ENCODE data around the gene GOT1.
A peak's percentile ranks its signal among the peaks of the same experiment; 100 is the strongest.

Gene GOT1

DNA sequence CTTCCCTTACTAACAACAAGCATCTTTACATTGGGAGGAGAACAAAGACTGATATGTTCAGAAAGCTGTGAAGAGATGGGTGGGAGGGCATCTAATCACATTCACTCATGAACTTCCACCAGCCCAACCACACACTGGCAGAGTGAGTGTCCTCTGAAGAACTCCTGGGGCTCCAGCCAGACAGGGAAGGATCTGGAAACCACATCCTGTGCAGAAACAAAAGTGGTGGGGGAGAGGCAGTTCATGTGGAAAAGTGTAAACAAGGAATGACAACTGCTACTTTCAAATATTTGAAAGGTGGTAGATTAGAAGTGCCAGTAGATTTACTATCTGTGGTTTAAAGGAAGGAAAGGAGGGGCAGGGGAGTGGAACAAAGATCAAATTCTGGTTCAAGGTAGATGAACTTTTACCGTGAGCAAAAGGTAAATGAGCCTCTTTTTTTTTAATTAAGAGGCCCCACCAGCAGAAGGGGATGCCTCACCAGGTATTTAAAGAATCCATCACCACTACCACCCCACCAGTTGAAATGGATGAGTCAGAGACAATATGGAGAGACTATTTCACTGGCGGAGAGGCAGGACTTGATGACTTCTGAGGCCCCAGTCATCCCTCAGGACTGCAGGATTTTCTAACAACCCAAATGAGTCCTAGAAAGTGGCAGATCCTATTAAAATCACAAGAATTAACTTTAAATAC lies 34.5 kb downstream of the GOT1 start:
- DNase-seq (ENCODE audit: low read depth) = peak; percentile 66

DNA sequence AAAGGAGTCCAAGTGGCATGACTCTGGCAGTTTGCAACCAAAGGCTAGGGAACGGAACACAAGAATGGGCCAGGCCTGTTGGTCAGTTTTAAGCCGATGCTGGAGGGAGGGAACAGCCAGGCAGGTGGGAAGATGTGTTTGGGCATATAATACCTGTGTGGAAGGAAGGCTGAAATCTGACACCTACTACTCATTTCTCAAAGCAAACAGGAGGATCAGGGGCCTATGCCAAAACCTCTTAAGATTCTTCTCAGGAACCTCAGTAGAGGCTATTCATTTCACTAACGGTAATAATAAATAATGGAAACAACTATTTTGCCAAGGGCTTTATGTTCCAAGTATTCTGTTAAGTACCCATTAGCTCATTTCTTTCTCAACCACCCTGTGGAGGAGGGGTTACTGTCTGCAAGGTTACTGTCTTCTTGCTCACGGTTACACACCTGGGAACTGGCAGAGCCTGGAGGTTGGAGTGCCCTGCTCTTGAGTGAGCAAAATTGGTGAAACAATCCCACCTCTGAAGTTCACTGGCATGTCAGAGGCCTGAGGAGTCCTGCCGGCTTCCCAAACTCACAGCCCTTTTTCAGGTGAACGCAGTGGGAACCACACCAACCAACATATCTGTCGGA lies 35.5 kb downstream of the GOT1 start:
- DNase-seq (ENCODE audit: low read depth) = no peak

DNA sequence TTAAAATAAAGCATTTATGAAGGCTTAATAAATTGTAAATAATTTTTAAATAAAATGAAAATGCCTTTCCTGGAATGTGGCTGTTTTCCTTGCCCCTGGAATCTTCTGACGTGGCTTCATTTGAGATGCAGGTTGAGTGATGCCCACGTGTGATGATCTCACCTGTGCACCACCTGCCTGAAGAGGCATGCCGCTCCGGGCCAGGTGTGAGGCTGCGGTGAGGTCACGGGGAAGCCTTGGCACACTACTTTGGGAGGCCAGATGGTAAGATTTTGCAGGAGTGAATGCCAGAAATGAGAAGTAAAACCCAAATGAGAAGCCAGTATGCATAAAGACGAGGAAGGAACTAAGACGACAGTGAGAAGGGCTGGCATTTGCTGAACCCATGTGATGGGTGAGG lies 36.2 kb downstream of the GOT1 start:
- DNase-seq (ENCODE audit: low read depth) = no peak

DNA sequence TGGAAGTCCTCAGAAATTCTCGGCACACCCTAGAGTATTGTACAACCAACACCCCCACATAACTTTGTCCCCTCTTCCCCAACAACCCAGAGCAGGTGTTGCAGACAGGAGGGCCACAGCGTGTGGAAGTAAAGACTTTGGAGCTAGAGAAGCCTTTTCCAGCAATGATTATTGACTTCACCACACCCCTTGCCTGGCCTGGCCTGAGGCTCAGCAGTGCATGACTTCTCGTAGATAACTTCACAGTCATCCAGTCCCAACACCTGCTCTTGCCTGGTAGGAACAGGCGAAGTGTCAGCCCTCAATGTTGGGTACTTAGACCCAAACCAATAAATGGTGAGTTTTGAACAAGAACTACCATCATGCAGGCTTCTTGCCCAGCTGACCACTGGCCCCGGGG lies 36.7 kb downstream of the GOT1 start:
- no peak for DNase-seq (ENCODE audit: low read depth)

DNA sequence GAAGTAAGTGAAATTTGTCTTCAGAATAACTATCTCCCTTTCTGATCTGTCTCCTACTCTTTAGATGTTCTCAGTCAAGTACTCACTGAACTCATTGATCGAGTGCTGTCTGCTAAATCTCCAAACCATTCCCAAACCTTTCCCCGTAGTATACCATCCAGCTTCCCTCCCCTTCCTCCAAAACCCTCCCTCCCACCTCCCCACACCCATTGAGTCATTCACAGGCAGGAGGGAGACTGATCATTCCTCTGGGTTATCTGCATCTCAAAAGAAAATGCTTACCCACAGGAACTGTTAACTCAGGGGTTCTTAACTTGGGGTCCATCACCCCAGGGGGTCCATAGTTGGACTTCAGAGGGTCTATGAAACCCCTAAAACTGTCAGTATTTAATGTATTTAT lies 37.4 kb downstream of the GOT1 start:
- DNase-seq (ENCODE audit: low read depth) = no peak

DNA sequence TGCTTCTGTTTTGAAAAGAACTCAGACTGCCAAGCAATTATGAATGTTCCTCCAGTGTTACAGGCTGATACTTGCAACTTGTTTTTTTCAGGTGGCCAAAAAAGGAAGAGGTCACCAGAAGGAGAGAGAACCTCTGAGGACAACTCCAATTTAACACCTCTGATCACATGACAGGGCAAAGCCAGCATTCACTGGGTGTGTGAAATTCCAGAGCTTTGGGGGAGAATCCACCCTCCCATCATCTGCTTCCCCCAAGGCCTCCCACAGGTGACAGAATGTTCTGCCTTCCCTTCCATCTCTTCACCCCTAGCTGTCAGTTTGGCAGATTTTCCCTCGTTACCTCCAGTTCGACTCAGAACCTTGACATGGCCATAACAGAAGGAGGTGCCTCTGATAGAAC lies 39.1 kb downstream of the GOT1 start:
- DNase-seq (ENCODE audit: low read depth) = no peak

DNA sequence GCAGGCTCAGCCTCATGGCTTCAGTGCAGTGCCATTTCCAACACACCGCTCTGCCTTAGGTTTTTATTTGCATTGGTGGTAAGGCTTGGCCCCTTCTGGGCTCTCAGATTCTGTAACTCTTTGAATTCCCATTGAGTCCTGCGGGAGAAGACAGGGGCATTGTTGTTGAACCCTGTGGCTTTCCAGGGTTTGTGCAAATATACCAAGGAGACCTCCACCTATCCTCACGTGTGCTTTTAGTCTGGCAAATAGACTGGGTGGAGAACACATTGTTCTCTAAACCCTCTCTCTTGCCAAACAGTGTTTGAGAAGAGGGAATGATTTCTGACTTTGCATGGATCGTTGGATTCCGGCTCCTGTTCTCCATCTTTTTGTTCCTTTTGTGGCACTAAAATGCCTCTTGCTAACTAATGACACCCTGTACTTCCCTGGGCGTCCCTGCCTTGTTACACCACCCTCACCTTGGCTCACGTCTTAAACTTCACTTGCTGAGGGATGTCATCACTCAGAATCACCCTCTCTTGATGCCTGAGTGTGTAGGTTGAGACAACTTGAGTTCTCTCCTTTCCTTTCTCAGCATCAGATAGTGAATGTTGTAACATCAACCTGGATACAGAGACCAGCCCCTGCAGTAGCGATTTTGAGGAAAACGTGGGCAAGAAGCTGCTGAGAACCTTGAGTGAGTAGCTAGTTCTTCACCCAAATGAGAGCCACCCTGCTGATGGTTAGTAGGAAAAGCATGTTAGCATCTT lies 40.5 kb downstream of the GOT1 start:
- no peak for DNase-seq (ENCODE audit: low read depth)

DNA sequence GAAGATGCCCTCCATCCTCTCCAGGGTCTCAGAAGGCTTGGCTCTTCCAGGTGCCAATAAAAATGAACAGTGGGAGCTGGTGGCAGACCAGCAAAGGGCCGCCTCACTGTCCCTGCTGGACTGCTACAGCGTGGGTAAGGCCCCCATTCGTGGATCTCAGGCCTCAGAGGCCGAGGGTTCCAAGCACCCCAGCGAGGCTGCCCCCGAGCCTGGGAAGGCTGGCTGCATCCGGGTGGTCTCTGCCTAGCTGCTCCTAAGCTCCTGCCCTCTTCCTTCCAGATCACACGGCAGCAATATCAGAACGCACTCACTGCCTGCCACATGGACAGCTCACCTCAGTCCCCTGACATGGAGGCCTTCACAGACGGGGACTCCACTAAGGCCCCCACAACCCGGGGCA lies 42.9 kb downstream of the GOT1 start:
- no peak for DNase-seq (ENCODE audit: low read depth)

DNA sequence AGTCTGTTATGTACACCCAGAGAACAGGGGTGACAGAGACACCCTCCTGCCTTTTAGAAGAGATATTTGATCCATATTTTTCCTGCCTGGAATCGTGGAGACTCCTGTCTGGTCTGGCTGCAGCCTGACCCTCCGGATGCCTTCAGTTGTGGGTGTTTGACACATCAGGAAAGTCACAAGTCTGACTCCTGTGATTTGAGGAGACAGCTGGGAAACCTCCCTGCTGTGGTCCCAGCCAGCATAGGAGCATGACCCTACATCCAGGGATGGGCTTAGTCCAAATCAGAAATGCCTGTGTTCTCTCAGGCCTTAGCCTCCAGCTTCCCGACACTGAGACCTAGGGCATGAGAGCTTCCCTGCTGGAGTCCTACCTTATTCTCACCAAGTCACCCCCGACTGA lies 43.4 kb downstream of the GOT1 start:
- DNase-seq (ENCODE audit: low read depth) = no peak

DNA sequence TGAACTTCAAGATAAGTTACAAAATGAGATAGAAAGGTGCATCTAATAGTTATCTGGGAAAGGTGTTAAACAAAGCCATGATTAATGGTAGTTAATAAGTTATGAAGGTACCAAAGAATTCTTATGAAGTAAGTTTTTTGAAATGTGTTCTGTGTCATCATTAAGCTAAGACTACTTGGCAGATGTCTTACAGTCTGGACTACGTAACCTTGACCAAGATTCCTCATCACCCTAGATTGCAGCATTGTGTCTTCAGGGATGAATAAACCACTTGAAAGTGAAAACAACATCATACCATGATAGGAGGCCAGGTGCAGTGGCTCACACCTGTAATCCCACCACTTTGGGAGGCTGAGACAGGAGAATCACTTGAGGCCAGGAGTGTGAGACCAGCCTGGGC lies 48.2 kb downstream of the GOT1 start:
- no peak for DNase-seq (ENCODE audit: low read depth)

DNA sequence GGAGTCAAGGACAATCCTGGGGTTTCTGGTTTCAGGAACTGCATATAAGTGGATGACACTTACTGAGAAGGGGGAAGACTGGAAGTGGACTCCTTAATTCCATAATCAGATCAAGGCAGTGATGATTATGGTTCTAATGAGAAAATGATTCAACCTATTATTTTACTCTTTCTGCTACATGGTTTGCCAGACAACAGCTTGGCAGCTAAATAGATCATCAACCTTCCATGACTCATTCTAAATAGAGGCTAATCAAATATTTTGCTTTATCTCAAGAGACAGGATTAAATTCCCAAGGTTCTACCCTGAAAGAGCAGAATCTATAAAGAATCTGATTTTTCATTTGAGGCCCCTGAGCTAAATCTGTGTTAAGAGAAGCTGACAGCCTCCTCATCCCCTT lies 55.0 kb downstream of the GOT1 start:
- no peak for DNase-seq (ENCODE audit: low read depth)

DNA sequence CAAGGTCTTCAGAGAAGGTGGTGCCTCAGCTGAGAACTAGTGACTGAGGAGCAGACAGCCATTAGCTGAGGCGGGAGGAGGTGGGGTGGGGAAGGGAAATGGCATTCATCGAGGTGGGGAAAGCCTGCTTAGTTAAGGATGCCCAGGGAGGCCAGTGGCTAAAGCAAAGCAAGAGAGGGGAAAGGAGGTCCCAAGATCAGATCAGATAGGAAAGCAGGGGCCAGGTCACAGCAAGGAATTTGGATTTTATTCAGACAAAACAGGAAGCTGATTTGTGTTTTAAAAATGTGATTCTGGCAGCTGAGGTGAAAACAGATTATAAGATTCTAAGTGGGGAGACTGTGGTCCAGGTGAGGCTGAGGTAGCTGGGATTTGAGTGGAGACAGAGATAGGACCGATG lies 55.5 kb downstream of the GOT1 start:
- no peak for DNase-seq (ENCODE audit: low read depth)

DNA sequence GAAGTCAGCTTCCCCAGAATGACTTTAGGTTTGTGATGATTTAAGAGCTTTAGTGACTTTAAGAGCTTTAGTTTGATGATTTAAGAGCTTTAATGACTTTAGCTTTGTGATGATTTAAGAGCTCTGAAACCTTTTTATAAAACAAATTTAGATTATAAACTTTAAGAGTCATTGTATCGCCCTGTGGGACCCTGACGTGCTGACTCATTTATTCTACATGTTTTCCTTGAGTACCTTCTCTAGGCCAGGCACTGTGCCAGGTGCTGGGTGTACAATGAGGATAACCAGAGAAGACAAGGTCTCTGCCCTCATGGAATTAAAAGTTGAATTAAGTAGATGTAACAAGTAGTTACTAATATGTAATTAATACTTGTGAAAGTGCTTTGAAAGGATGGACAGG lies 55.9 kb downstream of the GOT1 start:
- DNase-seq (ENCODE audit: low read depth) = no peak

DNA sequence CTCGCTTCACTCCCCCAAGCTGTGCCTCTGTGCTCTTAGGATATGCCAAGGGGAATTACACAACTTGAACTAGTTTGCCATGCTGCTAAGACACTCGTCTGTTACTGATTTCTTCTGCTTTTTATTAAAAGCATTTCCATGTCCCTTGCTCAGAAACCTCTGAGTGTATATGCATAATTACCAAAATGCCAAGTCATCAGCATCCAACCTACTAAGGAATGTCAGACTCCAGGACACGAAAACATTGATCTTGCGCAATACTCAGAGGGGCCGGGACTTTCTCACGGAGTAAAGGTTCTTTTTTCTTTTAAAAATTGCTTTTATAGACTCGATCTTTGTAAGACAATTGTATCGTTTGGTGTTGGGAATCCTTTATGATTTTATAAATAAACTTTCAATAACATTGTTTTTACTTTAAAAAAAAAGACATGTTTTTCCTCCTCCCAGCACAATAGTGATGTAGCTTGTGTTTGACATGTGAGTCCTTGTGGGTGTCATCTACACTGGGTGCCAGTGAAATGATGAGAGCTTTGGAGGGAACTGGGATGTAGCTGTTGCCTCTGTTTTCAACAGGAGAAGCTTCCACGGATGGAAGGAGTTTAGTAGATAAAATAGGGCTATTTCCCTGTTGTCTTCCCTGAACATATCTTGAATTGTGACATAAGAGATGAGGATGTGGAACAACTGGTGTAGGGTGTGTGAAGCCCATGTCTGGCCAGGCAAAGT lies 57.7 kb downstream of the GOT1 start:
- peak; percentile 55 for DNase-seq (ENCODE audit: low read depth)

DNA sequence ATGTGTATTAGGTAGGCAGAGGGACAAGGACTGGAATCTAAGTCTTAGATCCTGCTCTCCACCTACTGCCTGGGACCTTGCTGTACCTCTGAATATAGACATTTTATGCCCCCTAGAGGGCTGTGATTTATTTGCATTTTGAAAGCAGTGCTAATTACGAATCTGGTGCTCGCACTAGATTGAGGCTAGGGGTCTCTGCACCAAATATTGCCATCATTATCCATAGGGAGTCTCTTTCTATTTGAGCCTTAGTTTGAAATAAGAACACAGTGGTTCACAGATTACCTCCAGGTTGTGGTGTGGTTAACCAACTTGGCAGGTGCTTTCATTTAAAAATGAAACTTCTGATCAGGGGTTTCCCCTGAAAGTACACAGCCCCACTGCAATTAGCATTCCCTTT lies 59.4 kb downstream of the GOT1 start:
- DNase-seq (ENCODE audit: low read depth) = no peak

DNA sequence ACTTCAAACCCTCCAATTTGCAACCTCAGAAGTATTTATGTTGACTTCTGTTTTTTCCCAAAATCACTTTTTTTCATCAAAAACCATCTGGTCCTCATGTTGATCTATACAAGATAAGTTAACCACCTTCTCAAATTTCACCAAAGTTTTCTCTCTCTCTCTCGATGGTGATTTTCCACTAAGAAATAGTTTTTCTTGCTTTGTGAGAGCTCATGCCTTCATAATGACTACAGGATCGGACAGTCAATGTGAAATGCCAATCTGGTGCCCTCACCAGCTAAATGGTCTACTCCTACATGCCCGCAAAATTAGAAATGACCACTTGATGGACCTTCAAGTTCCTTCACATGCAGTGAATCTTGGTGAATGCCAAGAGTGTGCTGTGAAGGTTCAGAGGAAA lies 60.9 kb downstream of the GOT1 start:
- DNase-seq (ENCODE audit: low read depth) = no peak

DNA sequence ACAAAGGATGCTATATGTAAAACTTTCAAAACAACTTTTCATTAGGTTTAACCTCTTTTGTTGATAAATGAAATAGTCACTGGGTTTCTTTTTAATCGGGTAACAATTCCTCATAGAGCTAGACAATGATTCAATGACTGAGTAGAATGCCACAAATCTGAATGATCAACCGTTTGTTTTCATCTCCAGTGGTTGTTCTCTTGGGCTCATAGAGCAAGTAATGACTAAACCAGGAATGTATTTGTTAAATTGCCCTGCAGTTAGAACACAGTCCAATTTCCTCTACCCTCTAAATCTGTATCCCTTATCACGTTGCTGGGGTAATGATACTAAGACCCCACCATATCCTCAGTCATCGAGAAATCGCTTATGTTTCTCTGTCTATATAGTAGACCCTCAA lies 61.3 kb downstream of the GOT1 start:
- DNase-seq (ENCODE audit: low read depth) = no peak

DNA sequence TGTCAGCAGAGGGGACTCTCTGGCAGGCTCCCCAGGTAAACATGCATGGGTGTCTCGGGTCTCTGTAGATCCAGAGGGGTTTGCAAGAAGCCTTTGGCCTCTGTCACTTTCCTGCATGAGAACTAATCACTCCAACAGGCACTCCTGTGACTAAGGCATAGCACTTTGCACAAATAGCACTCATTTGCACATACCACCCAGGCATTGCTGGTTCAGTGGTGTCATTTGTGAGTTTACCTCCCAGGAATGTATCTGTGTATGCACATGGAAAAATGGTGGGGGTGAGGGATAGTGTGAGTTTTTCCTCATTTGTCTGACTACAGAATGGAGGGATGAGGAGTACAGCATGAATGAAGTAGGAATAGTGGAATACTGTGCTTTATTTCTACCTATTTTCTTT lies 61.8 kb downstream of the GOT1 start:
- DNase-seq (ENCODE audit: low read depth) = no peak

DNA sequence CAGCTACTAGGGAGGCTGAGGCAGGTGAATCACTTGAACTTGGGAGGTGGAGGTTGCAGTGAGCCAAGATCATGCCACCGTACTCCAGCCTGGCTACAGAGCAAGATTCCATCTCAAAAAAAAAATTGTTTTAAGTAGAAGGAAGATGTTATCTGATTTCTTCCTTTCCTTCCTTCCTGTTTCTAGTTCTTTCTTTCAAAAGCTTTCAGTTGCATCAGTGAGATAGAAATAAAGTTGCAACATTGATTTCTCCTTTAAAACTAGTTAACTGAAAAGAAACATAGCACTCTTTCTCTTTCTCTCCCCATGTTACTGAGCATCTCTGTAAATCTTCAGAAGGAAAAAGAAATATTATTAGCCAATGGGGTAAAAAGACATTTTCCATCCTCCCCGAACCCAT lies 63.8 kb downstream of the GOT1 start:
- no peak for DNase-seq (ENCODE audit: low read depth)

DNA sequence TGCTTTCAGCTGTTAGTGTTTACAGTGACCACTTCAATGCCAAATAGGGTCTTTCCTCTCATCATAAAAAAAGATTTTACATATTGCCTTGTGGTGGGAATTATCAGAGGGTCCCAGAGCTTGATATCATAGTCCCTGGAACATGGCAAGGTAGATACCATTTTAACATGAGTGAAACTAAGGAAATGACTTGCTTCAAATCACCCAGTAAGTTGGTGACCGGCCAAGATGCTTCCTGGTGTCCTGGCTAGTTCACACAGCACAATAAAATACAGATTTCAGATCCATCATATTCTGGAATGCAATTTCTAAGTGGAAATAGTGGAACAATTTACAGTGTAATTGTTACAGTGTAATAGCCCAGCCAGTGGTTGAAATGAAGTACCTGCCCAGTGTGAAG lies 64.7 kb downstream of the GOT1 start:
- no peak for DNase-seq (ENCODE audit: low read depth)

DNA sequence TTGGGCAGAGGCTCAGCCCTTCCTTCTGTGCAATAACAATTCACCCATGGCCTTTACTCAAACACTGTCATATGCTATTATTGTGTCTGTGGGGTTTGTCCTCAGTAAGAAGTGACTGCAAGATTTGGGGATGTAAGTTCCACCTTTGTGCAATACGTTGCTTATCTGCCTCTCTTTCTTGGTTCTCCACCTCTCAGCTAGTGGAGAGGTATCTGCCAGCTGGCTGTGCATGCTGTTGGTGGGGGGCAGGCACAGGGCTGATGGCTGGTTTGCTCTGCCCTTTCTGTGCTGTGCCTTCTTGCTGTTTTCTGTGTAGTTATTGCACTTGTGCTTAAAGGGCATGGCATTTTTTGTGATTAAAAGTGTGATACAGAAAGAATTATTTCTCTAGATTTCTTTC lies 65.1 kb downstream of the GOT1 start:
- no peak for DNase-seq (ENCODE audit: low read depth)

DNA sequence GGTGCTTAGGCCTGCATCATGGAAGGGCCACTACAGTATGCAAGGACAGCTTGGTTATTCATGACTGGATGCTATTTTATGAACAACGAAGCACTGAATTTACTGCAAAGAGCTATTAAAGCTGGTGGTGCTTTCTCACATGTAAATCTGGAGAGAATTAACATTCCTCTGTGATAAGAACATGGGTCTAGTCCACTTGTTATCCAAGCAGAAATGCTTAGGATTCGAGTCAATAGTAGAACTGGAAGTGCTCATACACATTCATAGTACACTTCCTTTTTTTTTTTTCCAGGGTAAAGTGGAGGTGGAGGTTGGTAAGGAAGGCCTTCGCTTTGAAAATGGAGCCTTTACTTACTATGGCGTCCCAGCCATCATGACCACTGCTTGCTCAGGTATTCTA lies 66.3 kb downstream of the GOT1 start:
- DNase-seq (ENCODE audit: low read depth) = peak; percentile 49

DNA sequence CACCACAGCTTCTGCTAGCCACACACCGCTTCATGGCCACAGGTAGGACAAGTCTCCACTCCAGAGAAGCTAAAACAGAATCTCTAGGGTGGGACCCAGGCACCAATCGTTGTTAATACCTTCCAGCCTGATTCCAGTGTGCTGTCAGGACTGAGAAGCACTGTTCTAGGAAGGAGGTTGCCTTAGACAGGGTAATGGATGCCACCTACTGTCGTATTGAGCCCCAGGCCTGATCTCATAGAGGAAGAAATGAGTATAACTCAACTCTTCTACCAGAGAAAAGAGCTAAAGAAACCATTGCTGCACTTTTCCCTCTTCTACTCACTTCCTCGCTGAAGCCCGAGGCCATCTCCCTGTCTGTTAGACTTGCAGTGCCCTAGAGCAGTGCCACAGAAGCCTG lies 69.5 kb downstream of the GOT1 start:
- DNase-seq (ENCODE audit: low read depth) = no peak

All from GM04504 (cell line).